ENCODE measurements around the gene TJP3.

- TF ChIP-seq REST (IDR thresholded peaks at IDR 0.05; ENCODE audit: low read depth) = no peak
- TF ChIP-seq EGR1 (IDR thresholded peaks at IDR 0.05) = no peak
- TF ChIP-seq TEAD4 (IDR thresholded peaks at IDR 0.05) = no peak
- TF ChIP-seq EP300 (IDR thresholded peaks at IDR 0.05; ENCODE audit: borderline replicate concordance) = no peak
- no peak for TF ChIP-seq YY1 (IDR thresholded peaks at IDR 0.05; ENCODE audit: low read depth)
- no peak for TF ChIP-seq MAX (IDR thresholded peaks at IDR 0.05)
Observed at GRCh38 chr19:3736106-3736724, 28.0 kb downstream of the TJP3 start.
